A172 (cell line): Measurements from ENCODE around the gene PITPNC1. TPM values are rescaled to one million over a fixed set of nuclear protein-coding genes. Genes with fewer than 3 reads are reported as not detected.
"Not testable (repeated sequence)": the region's sequence is repeated elsewhere in the genome, so short reads cannot be mapped to it uniquely, and the experiment has no call there.

Experiments
- DNase-seq: peaks from one replicate; pipeline ENCODE4 v3.0.0-alpha.2; 2015; ENCODE audit warnings: low spot score
- total RNA-seq: library from RNA; depleted of rRNA; stranded (reverse); fragments of >200 nt; shearing (Covaris generic); gene quantifications from 2 replicates; pipeline ENCODE4 v1.2.3, GENCODE V29; 2014

The PITPNC1 gene
- total RNA-seq, 1 experiment from 2014 or later, result 2.7 TPM

DNA sequence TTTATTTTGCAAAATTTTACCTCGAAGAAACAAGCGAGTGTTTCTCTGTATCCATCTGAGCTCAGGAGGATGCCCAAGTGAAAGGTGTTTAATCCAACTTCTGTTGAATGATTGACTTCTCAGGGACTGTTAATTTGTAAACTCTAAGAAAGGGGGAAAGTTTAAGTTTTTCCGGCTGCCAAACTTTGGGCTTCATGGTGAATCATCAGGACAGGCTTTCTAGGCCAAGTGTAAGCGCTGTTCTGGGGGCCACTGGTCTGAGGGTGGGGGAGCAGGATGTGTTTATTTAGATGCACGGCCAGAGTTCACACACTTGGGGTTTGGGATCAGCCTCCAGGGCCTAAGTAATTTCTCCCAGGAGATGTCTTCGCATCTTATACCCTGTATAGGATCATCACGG is 110.4 kb downstream of the PITPNC1 start:
- DNase-seq, result no peak

DNA sequence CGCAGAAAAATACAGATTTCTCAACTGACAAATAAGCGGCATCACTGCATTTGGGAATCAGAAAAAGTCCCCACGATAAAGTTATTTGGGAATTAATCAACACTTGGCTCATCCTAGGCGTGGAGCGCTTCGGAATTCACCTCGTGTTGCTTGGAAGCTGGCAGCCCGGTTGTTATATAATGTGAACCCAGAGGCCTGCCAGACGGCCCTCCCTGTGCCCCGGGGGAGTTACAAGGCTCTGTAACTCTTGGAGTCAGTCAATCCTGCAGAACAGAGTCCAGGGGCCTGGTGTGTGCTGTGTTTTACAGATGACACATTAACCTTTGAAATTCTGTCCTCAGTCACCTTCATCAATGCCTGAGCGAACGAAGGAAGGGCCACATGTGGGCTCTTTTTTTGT is 111.1 kb downstream of the PITPNC1 start:
- no peak for DNase-seq

DNA sequence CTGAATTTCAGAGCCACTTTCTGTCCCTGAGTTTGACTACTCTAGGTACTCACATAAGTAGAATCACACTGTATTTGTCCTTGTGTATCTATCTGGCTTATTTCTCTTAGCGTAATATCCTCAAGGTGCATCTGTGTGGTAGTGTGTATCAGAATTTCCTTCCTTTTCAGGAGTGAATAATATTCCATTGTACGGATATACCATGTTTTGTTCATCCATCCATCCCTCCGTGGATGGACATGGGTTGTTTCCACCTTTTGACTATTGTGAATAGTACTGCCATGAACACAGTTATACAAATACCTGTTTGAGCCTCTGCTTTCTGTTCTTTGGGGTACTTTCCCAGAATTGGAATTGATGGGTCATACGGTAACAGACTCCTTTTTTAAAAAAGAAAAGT is 111.7 kb downstream of the PITPNC1 start:
- DNase-seq, result no peak

DNA sequence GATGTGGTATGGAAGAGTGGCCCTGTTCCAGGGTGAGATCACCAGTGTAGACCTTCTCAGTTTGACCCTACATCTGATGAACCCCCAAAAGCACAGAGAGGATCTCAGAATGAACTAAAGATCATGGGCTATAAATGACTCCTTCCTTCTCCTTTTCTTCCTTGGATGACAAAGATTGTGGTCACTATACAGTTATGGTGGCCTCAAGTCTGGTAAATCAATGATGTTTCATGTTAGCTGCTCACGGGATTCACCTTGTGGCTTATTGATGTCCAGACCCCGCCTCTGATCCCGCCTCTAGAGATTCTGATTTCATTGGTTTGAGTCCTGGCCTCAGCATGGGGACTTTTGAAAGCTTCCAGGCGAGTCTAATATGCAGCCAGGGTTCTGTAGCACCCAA is 112.2 kb downstream of the PITPNC1 start:
- no peak for DNase-seq

DNA sequence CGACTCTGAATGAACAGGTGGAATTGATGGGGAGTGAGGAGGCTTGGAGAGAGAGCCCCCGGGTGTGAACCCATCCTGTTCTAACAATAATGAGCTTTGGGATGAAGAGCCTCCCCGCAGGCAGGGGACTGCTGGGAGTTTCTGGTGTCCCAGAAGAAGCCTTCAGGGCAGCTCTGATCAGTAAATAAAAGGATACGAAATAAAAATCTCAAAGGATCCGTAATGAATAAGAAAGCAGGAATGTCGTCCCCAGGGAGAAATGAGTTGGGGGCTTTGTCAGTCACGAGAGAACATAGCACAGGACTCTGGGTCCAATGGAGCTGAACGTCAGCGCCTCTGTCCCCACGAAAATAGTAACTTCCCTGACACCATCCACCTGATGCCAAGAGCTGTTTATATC is 113.4 kb downstream of the PITPNC1 start:
- no peak for DNase-seq

DNA sequence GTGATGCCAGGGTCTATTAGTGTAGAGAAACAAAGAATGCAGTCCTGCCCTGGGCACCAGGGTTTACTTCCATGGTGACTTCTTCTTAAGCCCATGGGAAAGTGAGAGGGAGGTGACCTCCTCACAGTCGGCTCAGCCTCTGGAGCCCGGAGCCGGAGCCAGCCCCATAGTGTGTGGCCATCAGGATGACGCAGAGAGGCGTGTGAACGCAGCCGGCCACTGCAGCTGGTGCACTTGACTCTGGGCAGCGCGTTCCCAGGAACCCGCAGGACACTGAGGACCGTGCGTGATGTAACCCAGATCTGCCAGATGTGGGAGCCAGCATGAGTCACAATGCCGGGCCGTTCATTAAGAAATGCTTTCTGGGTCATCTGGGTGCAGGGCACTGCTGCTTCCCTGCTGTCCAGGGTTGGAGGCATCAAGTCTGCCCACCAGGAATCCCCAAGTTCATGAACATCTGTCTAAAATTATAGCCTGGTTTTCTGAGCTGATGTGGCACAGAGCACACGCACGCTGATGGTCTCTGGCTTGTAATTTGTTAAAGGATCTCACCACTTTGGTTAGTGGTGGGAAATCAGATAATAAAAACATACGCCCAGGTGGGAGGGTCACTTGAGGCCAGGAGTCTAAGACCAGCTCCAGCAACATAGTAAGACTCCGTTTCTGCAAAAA is 114.1 kb downstream of the PITPNC1 start:
- peak; percentile 93 for DNase-seq

DNA sequence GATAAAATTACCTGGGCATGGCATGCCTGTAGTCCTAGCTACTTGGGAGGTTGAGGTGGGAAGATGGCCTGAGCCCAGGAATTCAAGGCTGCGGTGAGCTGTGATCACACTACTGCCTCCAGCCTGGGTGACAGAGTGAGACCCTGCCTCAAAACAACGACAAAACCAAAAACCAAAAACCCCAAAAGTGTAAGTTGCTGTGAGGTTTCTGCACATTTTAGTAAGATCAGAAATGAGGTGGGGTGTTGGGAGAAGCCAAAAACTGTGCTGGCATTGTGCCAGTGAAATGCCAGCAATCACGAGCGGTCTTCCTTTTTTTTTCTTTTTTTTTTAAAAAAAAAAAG is 114.6 kb downstream of the PITPNC1 start:
- DNase-seq, result no peak

DNA sequence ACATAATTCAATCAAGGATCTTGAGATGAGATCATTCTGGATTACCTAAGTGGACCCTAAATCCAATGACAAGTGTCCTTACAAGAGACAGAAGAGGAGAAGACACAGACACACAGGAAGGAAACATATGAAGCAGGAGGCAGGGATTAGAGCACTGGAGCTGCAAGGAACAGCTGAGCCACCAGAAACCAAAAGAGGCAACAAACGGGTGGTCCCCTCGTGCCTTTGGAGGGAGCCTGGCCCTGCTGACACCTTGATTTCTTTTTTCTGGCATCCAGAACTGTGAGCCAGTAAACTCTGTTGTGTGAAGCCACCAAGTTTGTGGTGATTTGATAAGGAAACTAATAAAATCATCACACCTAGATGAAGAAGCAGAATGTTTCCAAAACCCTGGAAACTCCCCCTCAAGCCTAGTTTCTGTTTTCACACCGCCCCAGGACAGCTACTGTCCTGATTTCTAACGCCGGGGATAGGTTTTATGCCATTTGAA is 115.2 kb downstream of the PITPNC1 start:
- DNase-seq, result no peak

DNA sequence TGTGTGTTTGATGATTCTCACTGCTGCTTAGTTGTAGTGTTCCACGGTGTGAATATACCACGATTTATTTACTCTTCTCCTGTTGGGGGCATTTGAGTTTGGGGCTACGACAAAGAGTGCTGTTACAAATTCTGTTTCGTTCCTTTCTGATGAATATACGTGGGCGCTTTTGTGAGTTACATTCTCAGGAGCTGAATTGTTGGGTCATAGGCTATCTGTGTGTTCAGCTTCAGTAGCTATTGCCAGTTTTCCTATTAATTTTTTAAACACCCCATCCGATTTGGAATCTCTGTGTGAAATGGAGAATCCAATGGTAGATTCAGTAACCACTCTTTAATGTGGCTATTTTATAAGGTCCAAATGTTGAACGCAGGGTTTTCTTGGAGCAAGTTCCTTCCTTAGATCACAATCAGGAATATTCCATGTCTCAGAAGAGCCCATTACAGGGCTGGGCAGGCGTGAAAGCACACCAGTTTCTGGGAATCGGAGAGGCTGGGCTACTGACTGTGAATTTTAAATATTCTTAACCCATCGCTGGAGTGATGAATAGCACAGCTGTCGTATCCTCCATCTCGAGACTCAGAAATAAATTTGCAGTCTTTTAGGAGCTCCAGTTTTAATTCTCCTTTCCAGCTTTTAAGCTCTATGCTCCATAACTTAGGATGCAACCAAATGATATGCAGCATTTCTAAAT is 115.9 kb downstream of the PITPNC1 start:
- no peak for DNase-seq

DNA sequence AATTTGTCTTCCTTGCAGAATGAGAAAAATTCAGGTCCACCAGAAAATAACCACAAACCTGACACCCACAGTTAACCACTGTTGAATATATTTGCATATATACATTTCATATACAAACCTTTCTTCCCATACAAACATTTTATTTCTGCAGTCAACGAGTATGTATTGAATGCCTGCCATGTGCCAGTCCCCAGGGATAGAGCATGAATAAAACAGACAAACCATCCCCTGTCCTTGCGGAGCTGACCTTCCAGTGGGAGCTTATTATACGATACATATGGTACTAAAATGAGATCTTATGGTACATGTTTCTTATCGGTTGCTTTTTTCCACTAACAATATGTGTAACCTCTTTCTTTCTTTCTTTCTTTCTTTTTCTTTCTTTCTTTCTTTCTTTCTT is 116.7 kb downstream of the PITPNC1 start:
- no peak for DNase-seq

DNA sequence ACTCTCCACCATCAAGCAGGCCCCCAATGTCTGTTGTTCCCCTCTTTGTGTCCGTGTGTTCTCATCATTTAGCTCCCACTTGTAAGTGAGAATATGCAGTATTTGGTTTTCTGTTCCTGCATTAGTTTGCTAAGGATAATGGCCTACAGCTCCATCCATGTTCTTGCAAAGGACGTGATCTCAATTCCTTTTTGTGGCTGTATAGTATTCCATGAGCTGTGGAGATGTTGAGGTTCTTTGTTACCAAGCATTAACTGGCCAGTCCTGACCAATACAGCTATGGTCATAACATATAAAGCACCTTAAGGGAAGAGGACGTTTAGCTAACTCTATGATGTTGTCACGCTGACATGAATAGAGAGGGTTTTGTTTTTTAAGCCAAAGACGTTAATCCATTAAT is 118.5 kb downstream of the PITPNC1 start:
- not testable (repeated sequence) for DNase-seq

DNA sequence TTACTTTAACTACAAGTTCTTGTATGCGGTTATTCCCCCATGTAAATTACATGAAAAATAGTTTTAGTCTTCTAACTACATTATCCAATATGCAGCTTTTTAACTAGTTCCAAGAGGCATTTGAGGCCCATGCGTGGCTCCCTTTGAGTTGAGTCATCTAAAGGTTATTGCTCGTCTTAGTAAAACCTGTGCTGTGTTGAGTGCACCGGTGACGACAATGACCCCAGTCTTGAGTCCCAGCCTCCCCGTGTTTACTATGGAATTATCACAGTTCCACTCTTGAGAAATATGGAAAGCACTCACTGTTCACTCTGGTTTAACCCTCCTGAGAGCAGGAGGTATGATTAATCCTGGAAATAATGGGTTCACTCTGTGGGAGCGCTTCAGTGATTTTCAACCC is 119.2 kb downstream of the PITPNC1 start:
- DNase-seq, result no peak

DNA sequence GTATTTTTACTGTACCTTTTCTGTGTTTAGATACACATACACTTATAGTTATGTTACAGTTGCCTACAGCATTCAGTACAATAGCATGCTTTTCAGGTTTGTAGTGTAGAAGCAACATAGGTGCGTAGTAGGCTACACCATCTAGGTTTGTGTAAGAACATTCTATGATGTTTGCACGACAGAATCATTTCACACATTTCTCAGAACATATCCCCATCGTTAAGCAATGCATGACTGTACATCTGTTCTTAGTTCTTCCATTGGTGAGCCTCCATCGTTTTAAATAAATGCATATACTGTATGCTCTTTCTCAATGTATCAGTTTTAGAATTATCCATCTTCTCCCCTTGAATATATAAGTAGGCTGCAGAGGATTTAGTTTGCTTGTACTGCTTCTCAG is 122.6 kb downstream of the PITPNC1 start:
- DNase-seq, result no peak

DNA sequence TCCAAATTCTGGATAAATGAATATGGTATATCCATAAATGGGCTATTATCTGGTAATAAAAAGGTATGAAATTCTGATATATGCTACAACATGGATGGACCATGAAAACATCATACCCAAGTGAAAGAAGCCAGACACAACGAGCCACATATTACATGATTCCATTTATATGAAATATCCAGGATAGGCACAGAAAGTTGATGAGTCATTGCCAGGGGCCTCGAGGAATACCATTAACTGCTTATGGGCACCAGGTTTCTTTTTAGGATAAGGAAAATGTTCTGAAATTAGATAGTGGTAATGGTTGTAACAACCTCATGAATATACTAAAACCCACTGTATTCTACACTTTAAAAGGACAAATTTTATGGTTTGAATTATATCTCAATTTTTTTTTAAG is 123.2 kb downstream of the PITPNC1 start:
- no peak for DNase-seq

DNA sequence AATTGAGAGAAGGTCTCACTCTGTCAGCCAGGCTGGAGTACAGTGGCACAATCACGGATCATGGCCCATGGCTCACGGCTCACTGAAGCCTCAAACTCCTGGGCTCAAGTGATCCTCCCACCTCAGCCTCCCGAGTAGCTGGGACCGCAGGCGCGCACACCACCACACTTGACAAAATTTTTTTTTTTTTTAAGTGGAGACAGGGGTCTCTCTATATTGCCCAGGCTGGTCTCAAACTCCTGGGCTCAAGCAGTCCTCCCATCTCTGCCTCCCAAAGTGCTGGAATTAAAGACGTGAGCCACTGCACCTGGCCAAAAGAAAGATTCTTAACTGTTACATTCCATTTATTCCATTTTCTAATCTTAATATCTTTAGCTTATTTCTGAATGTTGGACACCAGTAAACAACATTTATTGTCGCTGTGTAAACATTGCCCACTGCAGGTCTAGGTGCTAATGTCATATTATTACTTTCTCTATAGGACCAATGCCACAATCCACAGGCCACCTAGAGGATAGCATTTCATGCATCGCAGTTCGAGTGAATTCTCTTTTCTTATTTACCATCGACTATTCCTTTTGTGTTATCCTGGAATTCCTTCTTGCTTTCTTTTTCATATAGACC is 123.7 kb downstream of the PITPNC1 start:
- no peak for DNase-seq

DNA sequence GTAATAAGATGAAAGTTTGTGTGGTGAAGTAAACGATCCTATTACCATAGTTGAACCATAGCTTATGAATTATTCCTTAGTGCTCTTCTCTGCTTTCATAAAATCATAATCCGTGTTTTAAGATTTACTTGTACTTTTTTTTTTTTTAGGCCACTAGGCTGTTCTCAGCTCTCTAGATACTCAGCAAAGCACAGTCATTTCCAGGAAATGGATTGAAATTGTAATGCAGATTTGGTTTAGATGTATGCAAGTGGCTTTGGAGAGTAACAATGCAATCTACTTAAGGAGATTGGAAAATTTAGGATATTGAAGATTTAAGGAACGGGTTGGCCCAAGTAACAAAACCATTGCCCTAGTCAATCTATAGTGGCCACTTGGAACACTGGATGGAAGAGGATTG is 125.1 kb downstream of the PITPNC1 start:
- DNase-seq, result no peak

DNA sequence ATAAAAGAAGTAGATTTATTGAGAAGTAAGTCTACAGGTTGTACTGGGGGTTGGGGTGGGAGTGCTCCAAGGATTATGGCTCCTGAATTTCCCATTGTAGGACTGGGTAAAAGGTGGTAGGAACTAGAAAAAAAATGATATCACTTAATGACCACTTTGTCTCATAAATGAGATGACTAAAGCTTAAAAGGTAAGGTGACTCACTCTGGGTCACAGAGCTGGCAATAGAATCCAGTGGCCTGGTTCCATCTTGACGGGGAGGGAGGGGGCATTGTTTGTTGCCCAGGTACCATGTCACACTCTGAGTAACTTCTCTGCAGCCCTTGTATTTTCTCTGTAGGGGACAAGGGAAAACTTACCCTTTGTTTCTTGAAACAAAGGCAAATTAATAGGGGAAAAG is 126.1 kb downstream of the PITPNC1 start:
- peak; percentile 87 for DNase-seq

DNA sequence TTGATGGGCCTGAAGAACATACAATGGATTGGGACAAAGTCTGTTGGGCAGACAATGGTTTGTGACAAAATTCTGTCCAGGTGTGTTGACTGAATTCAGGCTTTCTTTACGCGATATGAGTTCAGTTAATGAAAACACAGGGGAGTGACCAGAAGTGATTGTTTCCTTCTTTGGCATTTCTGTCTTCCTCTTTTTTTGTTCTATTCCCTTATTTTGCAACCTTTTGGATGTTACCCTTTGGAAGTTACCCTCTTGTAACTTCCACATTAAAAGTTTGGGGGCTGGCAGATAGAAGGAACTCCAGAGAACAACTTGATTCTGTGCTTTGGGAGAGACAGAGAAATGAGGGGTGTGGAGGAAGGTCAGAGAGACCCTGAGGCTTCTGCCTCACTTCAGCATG is 126.7 kb downstream of the PITPNC1 start:
- DNase-seq, result no peak

DNA sequence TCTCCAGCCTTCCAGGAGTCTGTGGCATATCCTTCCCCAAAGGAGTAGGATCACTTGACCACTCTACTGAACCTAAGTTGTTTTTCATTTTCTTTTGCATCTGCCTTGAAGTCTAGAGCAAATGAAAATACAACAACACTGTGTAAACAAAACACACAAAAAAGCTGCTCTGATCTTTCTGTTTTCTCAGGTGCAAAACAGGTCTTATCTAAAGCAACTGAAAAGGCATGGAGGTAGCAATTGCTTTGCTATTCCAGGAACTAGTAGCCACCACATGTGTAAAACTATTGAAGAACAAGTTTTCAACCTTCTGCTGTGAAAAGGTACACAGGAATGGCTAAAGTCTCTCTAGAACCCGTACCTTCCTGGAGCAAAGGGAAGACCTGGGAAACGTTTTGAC is 127.1 kb downstream of the PITPNC1 start:
- DNase-seq, result no peak

DNA sequence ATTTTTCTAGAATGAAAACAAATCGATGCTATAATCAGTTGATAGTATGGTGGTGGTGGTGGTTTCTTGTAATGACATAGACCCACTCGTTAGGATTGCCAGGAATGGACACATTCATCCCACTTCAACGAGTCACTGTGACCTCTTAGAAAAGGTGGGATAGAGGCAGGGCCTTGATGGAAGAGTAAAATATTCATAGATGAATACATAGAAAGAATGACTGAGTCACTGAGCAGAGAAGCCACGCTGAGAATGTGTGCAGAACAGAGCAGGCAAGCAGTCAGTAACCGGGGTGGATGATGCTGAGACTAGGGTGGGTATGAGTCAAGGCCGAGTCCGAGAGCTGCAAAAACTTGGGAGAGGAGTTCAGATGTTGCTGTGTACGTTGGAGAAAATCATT is 129.9 kb downstream of the PITPNC1 start:
- DNase-seq, result no peak

DNA sequence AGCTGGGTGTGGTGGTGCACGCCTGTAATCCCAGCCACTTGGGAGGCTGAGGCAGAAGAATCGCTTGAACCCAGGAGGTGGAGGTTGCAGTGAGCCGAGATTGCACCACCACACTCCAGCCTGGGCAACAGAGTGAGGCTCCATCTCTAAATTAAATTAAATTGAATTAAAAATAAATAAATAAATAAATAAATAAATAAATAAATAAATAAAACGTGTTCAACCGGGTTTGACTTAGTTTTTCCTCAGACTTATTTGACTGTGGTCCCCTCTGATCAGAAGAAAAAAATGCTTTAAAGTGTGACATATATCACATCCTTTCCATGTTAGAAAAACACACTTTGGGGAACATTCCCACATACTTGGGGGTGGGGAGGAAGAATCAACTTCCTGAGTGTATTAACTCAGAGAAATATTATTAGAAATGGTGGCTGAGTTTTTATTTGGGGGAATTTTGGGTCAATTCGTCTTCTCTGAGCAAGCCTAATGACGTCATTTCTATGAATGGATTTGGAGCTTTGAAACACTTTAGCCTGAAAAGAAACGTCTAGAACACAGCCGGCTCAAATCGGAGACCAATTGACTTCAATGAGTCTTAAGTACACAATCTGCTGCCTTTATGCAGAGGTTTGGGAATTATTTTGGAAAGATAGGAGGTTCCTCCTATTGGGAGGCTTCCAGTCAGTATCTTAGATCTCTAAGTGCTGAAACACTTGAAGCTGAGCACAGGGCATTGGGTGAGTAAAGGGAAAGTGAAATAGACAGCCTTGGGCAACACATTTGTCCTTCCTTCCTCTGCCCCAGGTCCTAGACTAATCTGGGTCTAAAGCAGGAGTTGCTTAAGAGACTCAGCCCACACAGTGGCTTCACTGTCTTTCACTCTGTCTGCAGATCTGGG is 132.6 kb downstream of the PITPNC1 start:
- no peak for DNase-seq

DNA sequence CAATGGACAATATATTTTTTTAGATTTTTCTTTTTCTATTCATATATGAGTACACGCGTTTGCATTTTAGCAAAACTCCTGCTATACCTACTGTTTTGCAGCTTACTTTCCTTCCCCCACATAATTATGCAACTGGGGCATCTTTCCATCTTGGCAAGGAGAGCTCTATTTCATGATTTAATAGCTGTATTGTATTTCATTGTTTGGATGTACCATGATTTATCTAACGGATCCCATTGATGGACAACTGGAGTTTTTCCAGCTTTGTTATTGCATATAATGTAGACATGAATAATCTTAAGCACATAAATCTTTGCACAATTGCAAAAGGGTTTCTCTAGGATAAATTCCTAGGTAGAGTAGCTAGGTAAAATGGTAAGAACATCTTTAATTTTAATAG is 133.9 kb downstream of the PITPNC1 start:
- DNase-seq, result no peak
